Gastrocnemius medialis (tissue), 4 donors: Measurements from ENCODE around the gene BLVRA. TPM values are rescaled to one million over a fixed set of nuclear protein-coding genes. Genes with fewer than 3 reads are reported as not detected.
"Not testable (repeated sequence)": the region's sequence is repeated elsewhere in the genome, so short reads cannot be mapped to it uniquely, and the experiment has no call there.

Experiments
- ATAC-seq, 2 donors: fragments of 150-250 bp; one replicate each; pipeline ENCODE4 v1.9.1; 2016
- DNase-seq, 2 donors: peaks; one replicate each; pipeline ENCODE4 v3.0.0-alpha.2; 2019
- H3K27ac ChIP-seq, 4 donors: fragments of 200-600 bp; sonication (generic); 1 replicate in 1 of 4; 2 replicates in 3 of 4; pipeline ENCODE4 v1.5.1; 2016 to 2018; ENCODE audit warnings: mild to moderate bottlenecking in 2 of 4, moderate library complexity in 1 of 4
- H3K27me3 ChIP-seq, 3 donors: fragments of 200-600 bp; sonication (generic) in 2 of 3; 1 replicate in 1 of 3; 2 replicates in 2 of 3; pipeline versions ENCODE4 v1.5.1 to v1.6.0; 2016 to 2019; ENCODE audit warnings: mild to moderate bottlenecking in 1 of 3, moderate library complexity in 1 of 3
- H3K36me3 ChIP-seq, 2 donors: fragments of 200-600 bp; sonication (generic) in 1 of 2; one replicate each; pipeline ENCODE4 v1.5.1; 2017 to 2018
- H3K4me1 ChIP-seq, 2 donors: fragments of 200-600 bp; sonication (generic) in 1 of 2; one replicate each; pipeline ENCODE4 v1.5.1; 2016 to 2017; ENCODE audit warnings: mild to moderate bottlenecking in 2 of 2
- H3K4me3 ChIP-seq, 4 donors: fragments of 200-600 bp; sonication (generic) in 3 of 4; 1 replicate in 1 of 4; 2 replicates in 3 of 4; pipeline ENCODE4 v1.5.1; 2016 to 2019; ENCODE audit warnings: mild to moderate bottlenecking in 2 of 4
- H3K9me3 ChIP-seq, 3 donors: fragments of 200-600 bp; sonication (generic) in 2 of 3; 1 replicate in 1 of 3; 2 replicates in 2 of 3; pipeline ENCODE4 v1.5.1; 2016 to 2019
- CTCF ChIP-seq, 5 experiments: fragments of 450-650 bp in 3 of 5; fragments of 200-600 bp in 2 of 5; sonication (generic) in 2 of 5; IDR thresholded peaks in 4 of 5; conservative IDR thresholded peaks in 1 of 5; 1 replicate in 4 of 5; 2 replicates in 1 of 5; pipeline ENCODE4 v1.5.1; 2016 to 2019; ENCODE audit warnings: antibody characterized with exemption in 5 of 5, mild to moderate bottlenecking in 3 of 5, moderate library complexity in 3 of 5
- POLR2A ChIP-seq, 2 donors: fragments of 450-650 bp; IDR thresholded peaks; one replicate each; pipeline ENCODE4 v1.6.1; 2017; ENCODE audit warnings: antibody characterized with exemption in 2 of 2, mild to moderate bottlenecking in 2 of 2, moderate library complexity in 2 of 2
- in situ Hi-C, 4 donors: fragments of 200-750 bp; cut with MboI; loops; one replicate each; pipeline versions ENCODE4 v1.15.0 to v1.8.0; 2017; ENCODE audit warnings: low sequenced_read_pairs in 4 of 4
- intact Hi-C: fragments of 100-400 bp; cut with DNase I; formaldehyde crosslinking; loops from one replicate; pipeline ENCODE4 v1.15.1; 2023; ENCODE audit warnings: low total_unique reads
- total RNA-seq, 4 donors: library from RNA; depleted of rRNA; stranded (reverse); fragments of >200 nt; gene quantifications; one replicate each; pipeline versions ENCODE4 v1.1.0 to v1.2.3, GENCODE V29; 2016

BLVRA gene
- total RNA-seq, 4 donors from 2014 or later = 26.7 to 45.9 (median 29.3) TPM

GRCh38 chr7:43792471-43793150, 34.1 kb downstream of the BLVRA start:
- peaks cover 0 to 29% of the 10 kb centered on the region in 2 donors for H3K36me3 ChIP-seq

GRCh38 chr7:43799605-43800004, 41.1 kb downstream of the BLVRA start:
- H3K9me3 ChIP-seq = no peaks in the 10 kb centered on the region
- TF ChIP-seq POLR2A (IDR thresholded peaks at IDR 0.05) (no peak), CTCF (IDR thresholded peaks at IDR 0.05 in 4 of 5, conservative IDR thresholded peaks at IDR 0.05 in 1 of 5) (no peak)
- peaks cover 0 to 41% of the 10 kb centered on the region in 2 donors for H3K36me3 ChIP-seq
- intact Hi-C loops = no loop called here
- no peaks in the 10 kb centered on the region for H3K27me3 ChIP-seq
- no peak overlapping the region for H3K4me3 ChIP-seq
- H3K4me1 ChIP-seq = no peaks in the 10 kb centered on the region
- in situ Hi-C loops = no loop called here
- H3K27ac ChIP-seq = no peak overlapping the region
- no peak for ATAC-seq
- DNase-seq = no peak

More at GRCh38 chr7:43792471-43793150, 34.1 kb downstream of the BLVRA start:
- no peak overlapping the region for H3K4me3 ChIP-seq
- H3K4me1 ChIP-seq = peaks cover 5 to 10% of the 10 kb centered on the region in 2 donors
- intact Hi-C loops = no loop called here
- peak; percentile 27 to 33 for DNase-seq
- H3K9me3 ChIP-seq = no peaks in the 10 kb centered on the region
- TF ChIP-seq POLR2A (IDR thresholded peaks at IDR 0.05) = no peak
- TF ChIP-seq CTCF (IDR thresholded peaks at IDR 0.05 in 4 of 5, conservative IDR thresholded peaks at IDR 0.05 in 1 of 5) = no peak
- in situ Hi-C loops = no loop called here
- H3K27me3 ChIP-seq = no peaks in the 10 kb centered on the region
- H3K27ac ChIP-seq = peak overlapping the region; percentile 16 to 62 (median 36)
- peak; percentile 64 to 89 for ATAC-seq

GRCh38 chr7:43803865-43804264, 45.4 kb downstream of the BLVRA start:
- ATAC-seq (no peak), DNase-seq (no peak)
- intact Hi-C loops (no loop called here), in situ Hi-C loops (no loop called here)
- no peaks in the 10 kb centered on the region for H3K4me1 ChIP-seq
- H3K9me3 ChIP-seq = no peaks in the 10 kb centered on the region
- no peaks in the 10 kb centered on the region for H3K27me3 ChIP-seq
- no peak for TF ChIP-seq POLR2A (IDR thresholded peaks at IDR 0.05)
- H3K4me3 ChIP-seq = no peak overlapping the region
- H3K36me3 ChIP-seq = peaks cover 0 to 66% of the 10 kb centered on the region in 2 donors
- H3K27ac ChIP-seq = no peak overlapping the region

GRCh38 chr7:43808410-43808809, 49.9 kb downstream of the BLVRA start:
- TF ChIP-seq CTCF (IDR thresholded peaks at IDR 0.05 in 4 of 5, conservative IDR thresholded peaks at IDR 0.05 in 1 of 5) (no peak), POLR2A (IDR thresholded peaks at IDR 0.05) (no peak)
- no peaks in the 10 kb centered on the region for H3K27me3 ChIP-seq
- H3K9me3 ChIP-seq = no peaks in the 10 kb centered on the region
- no peak overlapping the region for H3K27ac ChIP-seq
- DNase-seq (no peak), ATAC-seq (no peak)
- in situ Hi-C loops (no loop called here), intact Hi-C loops (no loop called here)
- no peak overlapping the region for H3K4me3 ChIP-seq
- H3K4me1 ChIP-seq = no peaks in the 10 kb centered on the region
- H3K36me3 ChIP-seq = peaks cover 0 to 37% of the 10 kb centered on the region in 2 donors

- ATAC-seq (peak; percentile 39 to 56), DNase-seq (peak; percentile 6 to 36)
These were observed 51.9 kb downstream of the BLVRA start for GRCh38 chr7:43810195-43810941.

More at GRCh38 chr7:43810195-43810941, 51.9 kb downstream of the BLVRA start:
- TF ChIP-seq CTCF (IDR thresholded peaks at IDR 0.05 in 4 of 5, conservative IDR thresholded peaks at IDR 0.05 in 1 of 5) = peak; percentile 30 to 52 (median 41)
- H3K4me3 ChIP-seq, H3K27me3 ChIP-seq, H3K4me1 ChIP-seq, H3K9me3 ChIP-seq, H3K27ac ChIP-seq, intact Hi-C loops, in situ Hi-C loops: not testable (repeated sequence)
- H3K36me3 ChIP-seq = peaks cover 0 to 19% of the 10 kb centered on the region in 2 donors
